Effector memory CD4-positive, alpha-beta T cell (primary cell): ENCODE results near the gene TMEM203.
"Not testable (repeated sequence)": the region's sequence is repeated elsewhere in the genome, so short reads cannot be mapped to it uniquely, and the experiment has no call there.

Source experiments
- DNase-seq, 3 donors: peaks; one replicate each; pipeline ENCODE4 v3.0.0-alpha.2; 2020
- H3K27ac ChIP-seq: 2 replicates; pipeline ENCODE4 v1.7.0; 2013; ENCODE audit warnings: mild to moderate bottlenecking, low read length, moderate library complexity; ENCODE audit not compliant: insufficient read depth, poor library complexity, severe bottlenecking
- H3K27me3 ChIP-seq: replicated peaks from 2 replicates; pipeline ENCODE4 v1.7.0; 2013; ENCODE audit warnings: mild to moderate bottlenecking, low read length; ENCODE audit not compliant: insufficient read depth, control insufficient read depth, poor library complexity, severe bottlenecking
- H3K36me3 ChIP-seq: 2 replicates; pipeline ENCODE4 v1.7.0; 2013; ENCODE audit warnings: mild to moderate bottlenecking, low read length, moderate library complexity; ENCODE audit not compliant: control insufficient read depth, insufficient read depth
- H3K4me1 ChIP-seq: 2 replicates; pipeline ENCODE4 v1.7.0; 2013; ENCODE audit warnings: low read length, mild to moderate bottlenecking; ENCODE audit not compliant: control insufficient read depth, insufficient read depth, poor library complexity, severe bottlenecking
- H3K4me3 ChIP-seq: 2 replicates; pipeline ENCODE4 v1.7.0; 2013; ENCODE audit warnings: low read length, low read depth, mild to moderate bottlenecking; ENCODE audit not compliant: insufficient read depth, poor library complexity, severe bottlenecking
- H3K9me3 ChIP-seq: 2 replicates; pipeline ENCODE4 v1.7.0; 2013; ENCODE audit warnings: mild to moderate bottlenecking, low read length, moderate library complexity; ENCODE audit not compliant: control insufficient read depth

TMEM203 gene

GRCh38 chr9:137247135-137247915 is 41.9 kb upstream of the TMEM203 start:
- H3K9me3 ChIP-seq, result no peaks in the 10 kb centered on the region
- H3K36me3 ChIP-seq, result peaks cover 17% of the 10 kb centered on the region
- DNase-seq, result no peak
- H3K4me1 ChIP-seq, result peaks cover 7% of the 10 kb centered on the region
- H3K27ac ChIP-seq, result no peak overlapping the region
- no peaks in the 10 kb centered on the region for H3K27me3 ChIP-seq
- H3K4me3 ChIP-seq, result no peak overlapping the region

GRCh38 chr9:137245450-137246421 is 40.3 kb upstream of the TMEM203 start:
- DNase-seq, result no peak
- H3K27me3 ChIP-seq, result no peaks in the 10 kb centered on the region
- H3K36me3 ChIP-seq, result peaks cover 22% of the 10 kb centered on the region
- no peak overlapping the region for H3K27ac ChIP-seq
- H3K4me3 ChIP-seq, result no peak overlapping the region
- peaks cover 15% of the 10 kb centered on the region for H3K4me1 ChIP-seq
- no peaks in the 10 kb centered on the region for H3K9me3 ChIP-seq

- Histone ChIP-seq H3K4me3 (no peak overlapping the region), H3K36me3 (peaks cover 22% of the 10 kb centered on the region), H3K9me3 (no peaks in the 10 kb centered on the region), H3K27me3 (no peaks in the 10 kb centered on the region), H3K4me1 (peaks cover 15% of the 10 kb centered on the region), H3K27ac (no peak overlapping the region)
- no peak for DNase-seq
These were observed 39.3 kb upstream of the TMEM203 start for GRCh38 chr9:137244486-137245449.

GRCh38 chr9:137243626-137244485 is 38.4 kb upstream of the TMEM203 start:
- no peaks in the 10 kb centered on the region for H3K27me3 ChIP-seq
- peaks cover 22% of the 10 kb centered on the region for H3K36me3 ChIP-seq
- no peak for DNase-seq
- H3K9me3 ChIP-seq, result no peaks in the 10 kb centered on the region
- peaks cover 17% of the 10 kb centered on the region for H3K4me1 ChIP-seq
- H3K27ac ChIP-seq, result no peak overlapping the region
- no peak overlapping the region for H3K4me3 ChIP-seq

GRCh38 chr9:137243266-137243625 is 37.8 kb upstream of the TMEM203 start:
- H3K36me3 ChIP-seq, result peaks cover 22% of the 10 kb centered on the region
- DNase-seq, H3K9me3 ChIP-seq, H3K27ac ChIP-seq, H3K4me3 ChIP-seq, H3K27me3 ChIP-seq: not testable (repeated sequence)
- peaks cover 17% of the 10 kb centered on the region for H3K4me1 ChIP-seq

- peak overlapping the region; percentile 71 for H3K27ac ChIP-seq
- peaks cover 17% of the 10 kb centered on the region for H3K4me1 ChIP-seq
These were observed 37.1 kb upstream of the TMEM203 start for GRCh38 chr9:137242269-137243203.

GRCh38 chr9:137241490-137242268 is 36.2 kb upstream of the TMEM203 start:
- no peaks in the 10 kb centered on the region for H3K27me3 ChIP-seq
- peak; percentile 59 to 66 (median 60) for DNase-seq
- H3K9me3 ChIP-seq, result no peaks in the 10 kb centered on the region
- peaks cover 21% of the 10 kb centered on the region for H3K4me1 ChIP-seq
- peaks cover 22% of the 10 kb centered on the region for H3K36me3 ChIP-seq
- peak overlapping the region; percentile 71 for H3K27ac ChIP-seq
- peak overlapping the region; percentile 66 for H3K4me3 ChIP-seq

More at GRCh38 chr9:137242269-137243203, 37.1 kb upstream of the TMEM203 start:
- no peak for DNase-seq
- Histone ChIP-seq H3K27me3 (no peaks in the 10 kb centered on the region), H3K4me3 (peak overlapping the region; percentile 66), H3K9me3 (no peaks in the 10 kb centered on the region), H3K36me3 (peaks cover 22% of the 10 kb centered on the region)
